ENCODE measurements around the gene UGT2A3.

GRCh38 chr4:68927165-68927564, 24.4 kb downstream of the UGT2A3 start:
- TF ChIP-seq CTCF (IDR thresholded peaks at IDR 0.05) (no peak), POLR2A (IDR thresholded peaks at IDR 0.05) (no peak), POLR2AphosphoS5 (IDR thresholded peaks at IDR 0.05) (no peak)
